CD4-positive, alpha-beta memory T cell (primary cell): ENCODE measurements around the gene PCNP. TPM values are rescaled to one million over a fixed set of nuclear protein-coding genes. Genes with fewer than 3 reads are reported as not detected.
"Not testable (repeated sequence)": the region's sequence is repeated elsewhere in the genome, so short reads cannot be mapped to it uniquely, and the experiment has no call there.

Source experiments
- CTCF ChIA-PET: fragments of 350-600 bp; sonication (Branson Sonifier 250); formaldehyde crosslinking; loops from one replicate; lab custom pipeline; 2021; ENCODE audit warnings: inconsistent platforms; ENCODE audit not compliant: partially characterized antibody; lab: Charles Lee
- POLR2A ChIA-PET: fragments of 350-600 bp; sonication (Branson Sonifier 250); formaldehyde crosslinking; loops from one replicate; lab custom pipeline; 2021; ENCODE audit not compliant: partially characterized antibody; lab: Charles Lee
- DNase-seq, 5 donors: peaks; one replicate each; pipeline versions ENCODE4 v3.0.0 to v3.0.0-alpha.2; 2020 to 2022; ENCODE audit warnings: mixed read lengths in 1 of 5
- H3K27ac ChIP-seq: one replicate; pipeline ENCODE4 v1.7.0; 2013; ENCODE audit warnings: low read depth, low read length
- H3K27me3 ChIP-seq: 2 replicates; pipeline ENCODE4 v1.7.0; 2013; ENCODE audit warnings: mild to moderate bottlenecking, low read length, moderate library complexity; ENCODE audit not compliant: insufficient read depth
- H3K36me3 ChIP-seq: 2 replicates; pipeline ENCODE4 v1.7.0; 2013; ENCODE audit warnings: mild to moderate bottlenecking, low read length, moderate library complexity; ENCODE audit not compliant: insufficient read depth
- H3K4me1 ChIP-seq: 2 replicates; pipeline ENCODE4 v1.7.0; 2013; ENCODE audit warnings: mild to moderate bottlenecking, low read length, moderate library complexity; ENCODE audit not compliant: insufficient read depth
- H3K4me3 ChIP-seq, 2 donors: one replicate each; pipeline ENCODE4 v1.7.0; 2013; ENCODE audit warnings: low read length in 2 of 2, mild to moderate bottlenecking in 1 of 2
- H3K9me3 ChIP-seq, 2 donors: one replicate each; pipeline ENCODE4 v1.7.0; 2013; ENCODE audit warnings: low read length in 2 of 2, control low read depth in 1 of 2; ENCODE audit not compliant: control insufficient read depth in 1 of 2
- H3K27ac Mint-ChIP-seq, 7 donors: one replicate each; pipeline ENCODE4 v1.8.0; 2020 to 2021; ENCODE audit warnings: mixed read lengths in 7 of 7, mild to moderate bottlenecking in 6 of 7, inconsistent platforms in 3 of 7, moderate library complexity in 3 of 7
- H3K27me3 Mint-ChIP-seq, 2 donors: one replicate each; pipeline ENCODE4 v1.8.0; 2020 to 2021; ENCODE audit warnings: mixed read lengths in 2 of 2
- H3K36me3 Mint-ChIP-seq, 2 donors: one replicate each; pipeline ENCODE4 v1.8.0; 2020 to 2021; ENCODE audit warnings: mixed read lengths in 2 of 2, inconsistent platforms in 1 of 2, mild to moderate bottlenecking in 1 of 2
- H3K4me1 Mint-ChIP-seq, 4 donors: one replicate each; pipeline ENCODE4 v1.8.0; 2020 to 2021; ENCODE audit warnings: mixed read lengths in 4 of 4, mild to moderate bottlenecking in 1 of 4
- H3K4me3 Mint-ChIP-seq, 8 donors: one replicate each; pipeline ENCODE4 v1.8.0; 2020 to 2021; ENCODE audit warnings: mixed read lengths in 8 of 8, mild to moderate bottlenecking in 7 of 8, moderate library complexity in 6 of 8, inconsistent platforms in 3 of 8
- H3K9me3 Mint-ChIP-seq, 8 donors: one replicate each; pipeline ENCODE4 v1.8.0; 2020 to 2021; ENCODE audit warnings: mixed read lengths in 8 of 8, mild to moderate bottlenecking in 5 of 8, inconsistent platforms in 3 of 8, moderate library complexity in 1 of 8
- intact Hi-C: fragments of 100-400 bp; cut with micrococcal nuclease; formaldehyde crosslinking; loops from one replicate; pipeline ENCODE4 v1.15.1; 2023
- polyA plus RNA-seq, 2 donors: library from polyadenylated mRNA; unstranded; fragments of 300-500 nt; fragmentation: Illumina TruSeq; gene quantifications; one replicate each; pipeline ENCODE4 v1.2.3, GENCODE V29; 2021
- total RNA-seq, 2 experiments: library from RNA; stranded (reverse); gene quantifications; one replicate each; pipeline ENCODE4 v1.2.3, GENCODE V29; 2021

PCNP gene
- total and polyA plus RNA-seq, 4 experiments from 2014 or later = 117 to 189 (median 163) TPM

- DNase-seq, POLR2A ChIA-PET, H3K4me1 ChIP-seq, H3K9me3 Mint-ChIP-seq, H3K4me3 Mint-ChIP-seq, H3K4me3 ChIP-seq, H3K9me3 ChIP-seq, intact Hi-C loops, H3K27me3 ChIP-seq, H3K36me3 Mint-ChIP-seq, H3K36me3 ChIP-seq, CTCF ChIA-PET, H3K27ac ChIP-seq, H3K27ac Mint-ChIP-seq, H3K4me1 Mint-ChIP-seq, H3K27me3 Mint-ChIP-seq: not testable (repeated sequence)
Measured at GRCh38 chr3:101613014-101613413, 39.0 kb downstream of the PCNP start.

DNA sequence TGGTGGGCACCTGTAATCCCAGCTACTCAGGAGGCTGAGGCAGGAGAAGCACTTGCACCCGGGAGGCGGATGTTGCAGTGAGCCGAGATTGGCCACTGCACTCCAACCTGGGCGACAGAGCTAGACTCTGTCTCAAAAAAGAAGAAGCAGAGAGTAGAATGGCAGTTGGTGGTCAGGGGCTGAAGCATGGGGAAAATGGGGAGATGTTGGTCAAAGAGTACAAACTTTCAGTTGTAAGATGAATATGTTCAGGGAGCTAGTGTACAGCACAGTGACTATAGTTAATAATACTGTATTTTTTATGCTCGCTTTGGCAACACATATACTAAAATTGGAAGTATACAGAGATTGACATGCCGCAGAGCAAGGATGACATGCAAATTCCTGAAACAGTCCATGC lies 41.5 kb downstream of the PCNP start:
- H3K4me1 ChIP-seq = no peaks in the 10 kb centered on the region
- POLR2A ChIA-PET = no interaction called here
- H3K36me3 ChIP-seq = no peaks in the 10 kb centered on the region
- CTCF ChIA-PET = no interaction called here
- no peaks in the 10 kb centered on the region for H3K9me3 ChIP-seq
- H3K27ac ChIP-seq = no peak overlapping the region
- no peak overlapping the region for H3K4me3 ChIP-seq
- Mint-ChIP-seq H3K27me3 (no peaks in the 10 kb centered on the region), H3K36me3 (no peaks in the 10 kb centered on the region), H3K4me1 (no peaks in the 10 kb centered on the region), H3K27ac (no peak overlapping the region), H3K4me3 (no peak overlapping the region), H3K9me3 (peaks cover 0 to 10% (median 2%) of the 10 kb centered on the region in 8 donors)
- intact Hi-C loops = no loop called here
- DNase-seq = no peak
- H3K27me3 ChIP-seq = no peaks in the 10 kb centered on the region

DNA sequence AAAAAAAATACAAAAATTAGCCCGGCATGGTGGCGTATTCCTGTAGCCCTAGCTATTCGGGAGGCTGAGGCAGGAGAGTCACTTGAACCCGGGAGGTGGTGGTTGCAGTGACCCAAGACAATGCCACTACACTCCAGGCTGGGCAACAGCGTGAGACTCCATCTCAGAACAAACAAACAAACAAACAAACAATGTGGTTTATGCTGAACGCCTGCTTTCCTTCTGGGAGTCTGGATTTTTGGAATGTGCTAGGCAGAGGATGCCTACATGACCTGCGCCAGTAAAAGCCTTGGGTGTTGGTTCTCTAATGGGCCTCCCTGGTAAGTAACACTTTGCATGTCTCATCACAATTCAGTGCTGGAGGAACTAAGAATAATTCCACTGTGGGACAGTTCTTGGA lies 43.5 kb downstream of the PCNP start:
- DNase-seq = no peak
- Mint-ChIP-seq H3K36me3 (no peaks in the 10 kb centered on the region), H3K27me3 (no peaks in the 10 kb centered on the region), H3K9me3 (peaks cover 0 to 10% (median 2%) of the 10 kb centered on the region in 8 donors), H3K4me1 (peaks cover 0 to 1% (median 0%) of the 10 kb centered on the region in 4 donors), H3K27ac (peak overlapping the region in 1 of 7 donors; percentile 10), H3K4me3 (no peak overlapping the region)
- no peaks in the 10 kb centered on the region for H3K36me3 ChIP-seq
- no peaks in the 10 kb centered on the region for H3K9me3 ChIP-seq
- no peaks in the 10 kb centered on the region for H3K27me3 ChIP-seq
- ChIA-PET POLR2A (no interaction called here), CTCF (no interaction called here)
- H3K4me1 ChIP-seq = no peaks in the 10 kb centered on the region
- intact Hi-C loops = no loop called here
- no peak overlapping the region for H3K4me3 ChIP-seq
- no peak overlapping the region for H3K27ac ChIP-seq

GRCh38 chr3:101618726-101619125 lies 44.7 kb downstream of the PCNP start:
- Histone ChIP-seq H3K36me3 (no peaks in the 10 kb centered on the region), H3K9me3 (no peaks in the 10 kb centered on the region), H3K4me1 (no peaks in the 10 kb centered on the region), H3K27me3 (no peaks in the 10 kb centered on the region), H3K27ac (no peak overlapping the region), H3K4me3 (no peak overlapping the region)
- H3K36me3 Mint-ChIP-seq = no peaks in the 10 kb centered on the region
- no peak overlapping the region for H3K4me3 Mint-ChIP-seq
- intact Hi-C loops = no loop called here
- H3K27me3 Mint-ChIP-seq = no peaks in the 10 kb centered on the region
- H3K27ac Mint-ChIP-seq = no peak overlapping the region
- DNase-seq = no peak
- ChIA-PET POLR2A (no interaction called here), CTCF (no interaction called here)
- H3K4me1 Mint-ChIP-seq = peaks cover 0 to 2% (median 0%) of the 10 kb centered on the region in 4 donors
- peaks cover 0 to 10% (median 2%) of the 10 kb centered on the region in 8 donors for H3K9me3 Mint-ChIP-seq

- POLR2A ChIA-PET = no interaction called here
Measured at GRCh38 chr3:101619734-101620133, 45.8 kb downstream of the PCNP start.

GRCh38 chr3:101623656-101624055 lies 49.7 kb downstream of the PCNP start:
- DNase-seq = no peak
- Mint-ChIP-seq H3K4me3 (no peak overlapping the region), H3K9me3 (peaks cover 0 to 10% (median 2%) of the 10 kb centered on the region in 8 donors), H3K4me1 (peaks cover 0 to 2% (median 0%) of the 10 kb centered on the region in 4 donors), H3K36me3 (no peaks in the 10 kb centered on the region), H3K27me3 (no peaks in the 10 kb centered on the region), H3K27ac (no peak overlapping the region)
- Histone ChIP-seq H3K9me3 (no peaks in the 10 kb centered on the region), H3K4me1 (no peaks in the 10 kb centered on the region), H3K27ac (no peak overlapping the region), H3K4me3 (no peak overlapping the region), H3K36me3 (no peaks in the 10 kb centered on the region), H3K27me3 (no peaks in the 10 kb centered on the region)
- intact Hi-C loops = no loop called here
- ChIA-PET CTCF (no interaction called here), POLR2A (no interaction called here)

More at GRCh38 chr3:101619734-101620133, 45.8 kb downstream of the PCNP start:
- peaks cover 0 to 2% (median 0%) of the 10 kb centered on the region in 4 donors for H3K4me1 Mint-ChIP-seq
- no peaks in the 10 kb centered on the region for H3K36me3 ChIP-seq
- H3K4me1 ChIP-seq = no peaks in the 10 kb centered on the region
- no peaks in the 10 kb centered on the region for H3K27me3 Mint-ChIP-seq
- no peaks in the 10 kb centered on the region for H3K9me3 ChIP-seq
- no peak for DNase-seq
- no peak overlapping the region for H3K4me3 Mint-ChIP-seq
- CTCF ChIA-PET = no interaction called here
- peaks cover 0 to 10% (median 2%) of the 10 kb centered on the region in 8 donors for H3K9me3 Mint-ChIP-seq
- H3K27me3 ChIP-seq = no peaks in the 10 kb centered on the region
- no peak overlapping the region for H3K27ac Mint-ChIP-seq
- H3K4me3 ChIP-seq = no peak overlapping the region
- intact Hi-C loops = no loop called here
- no peak overlapping the region for H3K27ac ChIP-seq
- no peaks in the 10 kb centered on the region for H3K36me3 Mint-ChIP-seq

GRCh38 chr3:101624857-101625256 lies 50.9 kb downstream of the PCNP start:
- ChIA-PET CTCF (interaction anchor here (0.7 kb wide), 1 partner anchor 788 kb away, joined by 5 read pairs; no protein-coding TSS in a partner anchor), POLR2A (no interaction called here)
- H3K36me3 Mint-ChIP-seq = no peaks in the 10 kb centered on the region
- H3K4me3 Mint-ChIP-seq = no peak overlapping the region
- DNase-seq = no peak
- H3K9me3 Mint-ChIP-seq = peaks cover 0 to 2% (median 0%) of the 10 kb centered on the region in 8 donors
- Histone ChIP-seq H3K4me1 (no peaks in the 10 kb centered on the region), H3K4me3 (no peak overlapping the region), H3K27ac (no peak overlapping the region), H3K9me3 (no peaks in the 10 kb centered on the region), H3K36me3 (no peaks in the 10 kb centered on the region), H3K27me3 (no peaks in the 10 kb centered on the region)
- no peaks in the 10 kb centered on the region for H3K27me3 Mint-ChIP-seq
- intact Hi-C loops = no loop called here
- peaks cover 0 to 2% (median 0%) of the 10 kb centered on the region in 4 donors for H3K4me1 Mint-ChIP-seq
- no peak overlapping the region for H3K27ac Mint-ChIP-seq

DNA sequence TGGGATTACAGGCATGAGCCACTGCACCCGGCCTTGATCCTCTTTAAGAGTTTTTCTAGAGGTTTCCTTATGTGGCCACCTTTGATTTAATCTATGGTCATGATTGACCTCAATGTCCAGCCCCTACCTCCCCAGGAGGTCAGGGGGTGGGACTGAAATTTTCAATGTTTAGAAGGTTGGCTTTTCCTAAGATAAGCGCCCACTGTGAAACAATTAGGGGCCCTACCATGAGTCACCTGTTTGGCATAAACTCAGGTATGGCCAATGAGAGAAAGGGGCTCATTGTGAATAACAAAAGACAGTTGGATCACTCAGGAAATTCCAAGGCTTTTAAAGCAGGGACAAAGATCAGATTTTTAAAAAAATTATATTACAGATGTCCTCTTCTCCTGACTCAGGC lies 51.9 kb downstream of the PCNP start:
- CTCF ChIA-PET = no interaction called here
- no peaks in the 10 kb centered on the region for H3K9me3 Mint-ChIP-seq
- DNase-seq = no peak
- peaks cover 0 to 2% (median 0%) of the 10 kb centered on the region in 4 donors for H3K4me1 Mint-ChIP-seq
- POLR2A ChIA-PET = no interaction called here
- H3K27ac Mint-ChIP-seq = no peak overlapping the region
- Histone ChIP-seq H3K27ac (no peak overlapping the region), H3K4me3 (no peak overlapping the region), H3K4me1 (no peaks in the 10 kb centered on the region), H3K27me3 (no peaks in the 10 kb centered on the region), H3K36me3 (no peaks in the 10 kb centered on the region), H3K9me3 (no peaks in the 10 kb centered on the region)
- H3K36me3 Mint-ChIP-seq = no peaks in the 10 kb centered on the region
- no peaks in the 10 kb centered on the region for H3K27me3 Mint-ChIP-seq
- intact Hi-C loops = no loop called here
- H3K4me3 Mint-ChIP-seq = no peak overlapping the region
